Fibroblast of skin of scalp (primary cell): ENCODE measurements around the gene NOTCH1.
A peak's percentile ranks its signal among the peaks of the same experiment; 100 is the strongest.
"Not testable (repeated sequence)": the region's sequence is repeated elsewhere in the genome, so short reads cannot be mapped to it uniquely, and the experiment has no call there.

Experiments
- DNase-seq: peaks from one replicate; pipeline ENCODE4 v3.0.0-alpha.2; 2013

The NOTCH1 gene

DNA sequence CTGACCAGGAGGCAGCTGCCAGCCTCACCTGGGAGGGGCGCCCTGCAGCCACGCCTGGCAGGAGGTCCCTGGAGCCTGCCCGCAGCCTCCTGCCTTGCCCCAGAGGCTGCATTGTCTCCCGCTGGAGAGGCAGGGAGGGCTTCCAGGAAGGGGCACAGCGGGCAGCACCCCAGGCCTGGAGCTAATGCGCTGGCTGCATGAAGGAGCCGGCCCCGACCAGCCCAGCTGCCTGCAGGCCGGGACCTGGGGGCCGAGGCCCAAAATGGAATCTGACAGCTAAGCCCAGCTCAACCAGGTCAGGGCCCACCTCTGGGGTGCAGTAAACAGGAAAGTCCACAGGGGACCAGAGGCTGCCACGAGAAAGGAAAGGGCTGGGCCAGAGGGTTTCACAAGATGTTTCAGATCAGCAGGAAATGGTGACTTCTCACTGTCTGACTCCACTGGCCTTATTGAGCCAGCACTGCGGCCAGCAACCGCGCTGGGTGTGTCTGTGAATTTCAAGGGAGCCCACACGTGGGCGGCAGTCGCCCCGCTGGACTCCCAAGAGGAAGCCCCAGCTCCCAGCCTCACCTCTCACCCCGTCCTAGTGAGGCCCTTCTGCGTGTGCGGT lies 18.6 kb upstream of the NOTCH1 start:
- DNase-seq, result peak; percentile 46

DNA sequence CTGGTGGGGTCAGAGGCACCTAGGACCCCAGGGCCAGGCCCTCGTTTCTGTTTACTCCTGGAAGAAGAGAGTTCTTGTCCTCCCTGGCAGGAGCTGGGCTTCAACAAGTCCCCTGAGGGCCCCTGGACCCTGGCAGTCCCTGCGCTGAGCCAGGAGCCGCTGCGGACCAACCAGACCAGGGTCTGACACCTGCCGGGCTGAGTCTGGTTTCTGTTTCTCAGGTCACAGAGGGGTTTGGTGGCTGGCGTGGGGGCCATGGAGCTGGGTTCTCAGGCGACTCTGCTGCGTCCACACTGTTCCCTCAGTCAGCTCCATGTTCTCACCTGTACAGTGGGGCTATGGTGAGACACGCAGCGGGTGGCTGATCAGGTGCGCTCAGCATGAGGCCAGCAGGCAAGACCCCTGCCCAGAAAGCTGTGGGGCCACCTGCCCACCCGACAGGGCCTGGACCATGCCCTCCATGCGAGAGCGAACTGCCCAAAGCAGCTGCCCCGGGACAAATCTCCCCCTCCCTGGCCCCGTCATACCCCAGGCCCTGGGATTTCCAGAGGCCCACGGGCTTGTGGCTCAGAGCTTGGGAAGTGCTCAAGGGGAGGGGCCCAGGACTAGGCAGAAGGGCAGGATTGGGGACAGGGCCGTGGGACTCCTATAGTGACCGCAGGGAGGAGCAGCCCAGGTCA lies 17.9 kb upstream of the NOTCH1 start:
- DNase-seq, result no peak

DNA sequence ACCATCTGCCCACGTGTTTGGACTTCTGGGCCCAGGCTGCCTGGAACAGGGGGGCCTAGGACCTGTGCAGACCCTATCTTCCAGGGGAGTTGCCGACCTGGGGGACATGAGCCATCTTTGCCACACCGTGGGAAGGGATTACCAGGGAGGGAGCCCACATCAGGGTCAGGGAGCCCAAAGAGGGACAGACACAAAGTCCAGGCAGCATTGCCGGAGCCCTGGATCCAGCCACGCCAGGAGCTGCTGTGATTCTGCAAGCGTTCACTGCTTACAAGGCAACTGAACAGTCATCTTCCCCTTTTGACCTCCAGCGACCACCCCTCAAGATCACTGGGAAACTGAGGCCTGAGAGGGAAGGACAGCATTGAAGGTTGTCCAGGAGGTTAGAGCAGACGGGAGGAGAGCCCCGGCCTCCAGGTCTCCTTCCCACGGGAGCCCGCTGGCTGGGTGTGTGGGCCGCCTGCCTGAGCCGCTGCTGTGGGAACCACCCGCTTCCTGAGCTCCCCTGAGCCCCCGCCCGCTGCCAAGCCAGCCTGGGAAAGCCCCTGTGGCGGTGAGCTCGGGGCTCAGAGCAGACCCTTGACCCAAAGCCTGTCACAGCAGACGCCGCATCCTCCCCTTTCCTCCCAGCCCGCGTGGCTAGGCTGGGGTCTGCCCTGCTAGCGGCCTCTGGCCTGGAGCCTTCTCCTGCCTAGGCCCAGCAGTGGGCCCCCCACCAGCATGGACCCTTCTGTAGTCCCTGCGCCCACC lies 17.1 kb upstream of the NOTCH1 start:
- no peak for DNase-seq

DNA sequence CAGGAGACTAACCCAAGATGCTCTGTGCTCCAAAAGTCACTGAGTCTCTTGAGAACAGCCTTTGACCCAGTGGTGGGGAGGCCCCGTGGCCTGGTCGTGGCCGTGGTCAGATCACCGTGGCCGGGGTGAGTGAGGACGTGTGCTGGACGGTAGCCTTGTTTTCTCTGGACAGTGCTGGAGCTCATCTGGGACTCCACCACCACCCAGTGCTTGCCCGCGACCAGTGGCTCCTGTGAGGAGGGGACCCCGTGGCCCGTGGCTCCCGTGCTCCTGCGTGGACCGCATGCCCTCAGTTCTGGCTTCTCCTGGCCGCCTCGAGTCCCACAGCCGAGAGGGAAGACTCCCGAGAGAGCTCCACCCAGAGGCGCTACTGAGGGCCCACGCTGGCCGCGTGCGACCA lies 15.9 kb upstream of the NOTCH1 start:
- DNase-seq, result no peak

DNA sequence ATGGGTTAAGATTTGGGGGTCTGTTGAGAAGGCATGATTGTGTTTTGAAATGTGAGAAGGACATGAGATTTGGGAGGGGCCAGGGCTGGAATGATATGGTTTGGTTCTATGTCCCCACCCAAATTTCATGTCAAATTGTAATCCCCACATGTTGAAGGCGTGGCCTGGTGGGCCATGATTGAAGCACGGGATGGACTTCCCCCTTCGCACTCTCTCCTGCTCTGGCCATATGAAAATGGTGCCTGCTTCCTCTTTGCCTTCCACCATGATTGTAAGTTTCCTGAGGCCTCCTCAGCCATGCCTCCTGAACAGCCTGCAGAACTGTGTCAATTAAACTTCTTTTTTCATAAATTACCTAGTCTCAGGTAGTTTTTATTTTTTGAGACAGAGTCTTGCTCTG lies 14.7 kb upstream of the NOTCH1 start:
- no peak for DNase-seq

DNA sequence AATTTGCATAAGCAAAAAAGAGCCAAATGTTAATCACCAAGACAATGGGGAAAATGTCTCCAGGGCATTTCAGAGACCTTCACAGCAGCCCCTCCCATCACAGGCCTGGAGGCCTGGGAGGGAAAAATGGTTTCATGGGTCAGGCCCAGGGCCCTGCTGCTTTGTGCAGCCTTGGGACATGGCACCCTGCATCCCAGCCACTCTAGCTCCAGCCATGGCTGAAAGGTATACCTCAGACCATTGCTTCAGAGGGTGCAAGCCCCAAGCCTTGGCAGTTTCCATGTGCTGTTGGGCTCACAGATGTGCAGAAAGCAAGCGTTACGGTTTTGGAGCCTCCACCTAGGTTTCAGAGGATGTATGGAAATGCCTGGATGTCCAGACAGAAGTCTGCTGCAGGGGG lies 13.5 kb upstream of the NOTCH1 start:
- not testable (repeated sequence) for DNase-seq

DNA sequence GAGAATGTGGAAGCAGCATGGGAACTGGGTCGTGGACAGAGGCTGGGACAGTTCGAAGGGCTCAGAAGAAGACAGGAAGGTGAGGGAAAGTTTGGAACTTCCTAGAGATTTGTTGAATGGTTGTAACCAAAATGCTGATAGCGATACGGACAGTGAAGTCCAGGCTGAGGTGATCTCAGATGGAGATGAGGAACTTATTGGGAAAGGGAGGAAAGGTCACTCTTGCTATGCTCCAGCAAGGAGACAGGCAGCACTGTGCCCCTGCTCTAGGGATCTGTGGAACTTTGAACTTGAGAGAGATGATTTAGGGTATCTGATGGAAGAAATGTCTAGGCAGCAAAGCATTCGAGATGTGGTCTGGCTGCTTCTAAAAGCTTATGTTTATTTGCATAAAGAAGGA lies 13.0 kb upstream of the NOTCH1 start:
- DNase-seq, result not testable (repeated sequence)

DNA sequence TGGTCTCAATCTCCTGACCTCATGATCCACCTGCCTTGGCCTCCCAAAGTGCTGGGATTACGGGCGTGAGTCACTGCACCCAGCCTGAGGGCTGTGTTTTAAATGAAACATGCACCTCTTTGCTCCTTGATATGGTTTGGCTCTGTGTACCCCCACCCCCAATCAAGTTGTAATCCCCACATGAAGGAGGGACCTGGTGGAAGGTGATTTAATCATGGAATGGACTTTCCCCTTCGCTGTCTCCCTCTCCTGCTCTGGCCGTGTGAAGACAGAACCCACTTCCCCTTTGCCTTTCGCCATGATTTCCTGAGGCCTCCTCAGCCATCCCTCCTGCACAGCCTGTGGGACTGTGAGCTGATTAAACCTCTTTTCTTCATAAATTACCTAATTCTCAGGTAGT lies 12.5 kb upstream of the NOTCH1 start:
- no peak for DNase-seq

DNA sequence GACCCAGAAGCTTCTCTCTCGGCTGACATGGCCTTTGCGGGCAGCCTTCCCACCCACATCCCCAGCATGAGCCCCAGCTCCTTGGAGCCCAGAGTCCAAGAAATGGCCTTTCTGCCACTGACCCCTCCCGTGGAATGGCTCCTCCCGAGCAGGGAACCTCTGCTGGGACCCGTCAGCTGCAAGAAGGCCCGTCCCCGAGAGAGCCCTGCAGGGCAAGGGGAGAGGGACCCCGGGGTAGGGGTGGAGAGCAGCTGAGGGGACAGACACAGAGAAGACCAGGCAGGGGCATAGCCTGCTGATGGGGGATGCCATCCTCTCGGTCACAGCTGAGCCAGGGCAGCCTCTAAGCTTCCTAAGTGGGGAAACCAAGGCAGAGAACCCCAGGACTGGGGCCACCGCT lies 11.2 kb upstream of the NOTCH1 start:
- DNase-seq, result no peak

DNA sequence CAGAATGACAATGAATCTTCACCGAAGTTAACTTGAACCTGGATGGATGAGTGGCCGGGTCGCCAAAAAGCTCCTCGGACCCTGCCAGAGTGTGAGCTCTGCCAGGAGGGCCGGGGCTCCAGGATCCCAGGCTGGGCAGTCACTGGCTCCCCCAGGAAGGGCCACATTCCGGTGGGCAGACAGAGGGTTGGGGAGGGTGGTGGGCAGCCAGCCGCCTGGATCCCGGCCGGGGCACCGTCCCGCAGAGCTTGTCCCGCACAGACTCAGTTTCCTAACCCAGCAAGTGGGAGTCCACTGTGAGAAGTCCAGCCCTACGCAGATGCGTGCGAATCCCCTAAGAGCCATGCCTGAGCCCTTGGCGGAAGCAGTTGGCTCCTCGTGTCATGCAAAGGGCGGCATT lies 10.3 kb upstream of the NOTCH1 start:
- no peak for DNase-seq

DNA sequence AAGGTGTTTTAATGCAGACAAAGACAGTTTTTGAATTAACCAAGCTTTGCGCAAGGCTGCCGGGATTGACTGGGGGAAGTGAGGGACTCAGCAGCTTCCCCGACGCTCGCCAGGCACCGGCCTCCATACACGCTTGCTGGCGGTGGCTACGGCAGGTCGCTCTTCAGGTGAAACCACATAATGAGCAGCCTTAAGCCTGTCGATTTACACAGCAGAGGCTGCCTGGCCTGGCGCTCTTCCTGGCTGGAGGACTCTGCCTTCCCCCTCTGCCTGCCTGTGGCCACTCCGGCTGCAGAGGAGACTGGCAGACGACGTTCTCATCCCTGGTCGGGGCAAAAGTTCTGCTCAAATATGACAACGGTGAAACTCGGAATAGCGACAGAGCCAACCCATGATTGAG lies 9.0 kb upstream of the NOTCH1 start:
- DNase-seq, result no peak

DNA sequence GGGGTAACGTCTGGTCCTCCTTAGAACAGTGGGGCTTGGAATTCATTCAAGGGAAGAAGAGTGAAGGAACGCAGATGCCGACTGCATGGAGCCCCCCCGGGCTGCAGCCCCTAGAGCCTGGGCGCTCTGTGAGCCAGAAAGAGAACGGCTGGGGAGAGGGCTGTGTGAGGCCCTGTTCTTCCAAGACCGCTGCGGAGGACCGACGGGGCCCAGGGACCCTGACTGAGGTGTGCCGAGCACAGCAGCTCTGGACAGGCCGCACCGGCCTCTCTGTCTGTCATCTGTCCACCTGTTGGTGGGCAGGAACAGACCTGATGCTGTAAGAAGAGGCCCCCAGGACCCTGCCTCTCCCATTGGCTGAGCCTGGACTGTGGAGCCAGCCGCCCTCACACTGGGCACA lies 7.7 kb upstream of the NOTCH1 start:
- DNase-seq, result no peak

DNA sequence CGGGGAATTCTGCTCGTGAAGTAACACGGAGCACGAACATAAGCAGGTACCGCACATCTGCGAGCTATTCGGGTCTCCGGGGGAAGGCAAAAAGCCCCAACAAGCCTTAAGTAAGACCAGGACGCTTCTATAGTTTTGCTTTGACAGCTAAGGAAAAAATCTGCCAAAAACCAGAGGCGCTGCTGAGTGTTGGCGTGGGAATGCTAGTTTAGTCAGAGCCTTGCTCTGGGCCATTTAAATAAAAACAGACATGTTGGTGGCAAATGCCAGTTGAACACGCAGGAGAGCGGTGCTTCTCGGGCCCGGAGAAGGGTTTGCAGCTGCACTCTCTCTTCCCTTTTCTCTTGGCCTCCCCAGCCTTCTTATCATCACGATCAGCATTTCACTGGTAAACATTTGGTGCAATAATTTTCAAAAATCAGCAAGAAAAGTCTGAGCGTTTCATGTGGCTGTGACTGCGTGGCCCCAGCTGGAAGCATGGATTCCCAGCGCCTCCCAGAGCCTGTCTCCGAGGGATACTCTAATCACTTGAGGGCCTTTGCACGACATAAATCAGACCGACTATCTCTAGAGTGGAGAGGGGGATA lies 6.4 kb upstream of the NOTCH1 start:
- peak; percentile 89 for DNase-seq

DNA sequence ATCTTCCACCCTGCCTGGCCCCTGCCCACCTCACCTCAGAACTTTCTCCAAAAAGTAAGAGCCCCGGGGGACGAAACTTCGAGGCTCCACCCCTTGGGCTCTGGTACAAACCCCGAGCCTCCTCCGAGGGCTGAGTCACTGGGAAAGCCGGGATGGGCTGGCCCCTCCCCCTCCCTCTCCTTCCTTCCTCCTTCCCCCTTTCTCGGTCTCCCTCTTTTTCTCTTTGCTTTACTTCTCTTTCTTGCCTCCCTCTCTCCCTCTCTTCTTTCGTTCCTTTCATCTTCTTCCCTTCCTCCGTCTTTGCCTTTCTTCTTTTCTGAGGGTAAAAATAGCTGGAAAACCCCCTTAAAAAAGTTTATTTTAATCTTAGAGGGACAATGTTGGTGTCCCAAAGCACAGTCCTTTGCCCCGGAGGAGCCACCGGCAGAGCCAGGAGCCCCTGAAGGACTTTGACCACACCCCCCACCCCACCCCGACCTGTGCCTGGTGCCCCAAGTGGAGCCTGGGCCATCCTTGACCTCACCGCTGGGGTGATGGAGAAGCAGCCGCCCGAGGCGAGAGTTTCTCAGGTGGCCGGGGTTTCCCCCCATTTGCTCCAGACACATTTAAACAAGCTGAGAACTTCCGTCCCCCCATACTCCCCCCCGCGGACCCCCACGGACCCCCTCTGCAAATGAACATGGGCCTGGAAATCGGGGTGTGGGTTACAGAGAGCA lies 5.7 kb upstream of the NOTCH1 start:
- DNase-seq, result peak; percentile 86

DNA sequence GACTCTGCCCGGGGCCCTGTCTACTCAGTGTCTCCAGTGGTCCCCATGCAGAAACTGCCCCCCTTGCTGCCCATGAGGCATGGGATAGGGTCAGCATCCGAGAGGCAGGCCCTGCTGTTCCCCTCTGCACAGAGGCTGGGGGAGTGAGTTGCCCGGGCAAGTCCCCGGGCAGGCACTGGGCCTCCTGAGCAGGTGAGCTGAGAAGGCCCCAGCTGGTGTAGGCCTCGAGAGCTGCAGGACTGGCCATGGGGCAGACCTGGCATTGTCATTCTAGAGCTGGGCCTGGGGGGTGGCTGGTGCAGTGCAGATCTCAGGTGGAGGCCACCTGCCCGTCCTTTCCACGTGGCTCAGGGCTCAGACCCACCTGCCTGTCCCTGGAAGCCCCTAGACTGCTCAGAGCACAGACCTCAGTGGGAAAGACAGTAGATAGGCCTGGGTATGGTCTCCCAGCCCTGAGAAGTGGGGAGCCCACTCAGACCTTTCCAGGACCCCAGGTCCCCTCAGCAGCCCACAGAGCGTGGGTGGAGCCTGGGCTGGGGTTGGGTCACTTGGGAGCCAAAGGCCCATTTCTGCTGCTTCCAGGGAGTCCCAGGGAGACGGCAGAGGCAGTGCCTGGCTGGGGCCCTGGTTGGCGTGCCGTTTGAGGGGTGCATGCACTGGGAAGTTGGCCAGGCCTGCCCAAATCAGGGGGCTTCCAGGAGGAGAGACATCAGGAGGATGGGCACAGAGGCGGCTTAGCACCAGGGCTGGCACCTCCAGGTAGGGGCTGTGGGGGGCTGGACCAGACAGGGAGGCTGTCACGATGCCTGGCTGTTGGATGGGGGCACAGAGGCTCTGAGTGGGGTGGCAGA lies 4.8 kb upstream of the NOTCH1 start:
- DNase-seq, result no peak

DNA sequence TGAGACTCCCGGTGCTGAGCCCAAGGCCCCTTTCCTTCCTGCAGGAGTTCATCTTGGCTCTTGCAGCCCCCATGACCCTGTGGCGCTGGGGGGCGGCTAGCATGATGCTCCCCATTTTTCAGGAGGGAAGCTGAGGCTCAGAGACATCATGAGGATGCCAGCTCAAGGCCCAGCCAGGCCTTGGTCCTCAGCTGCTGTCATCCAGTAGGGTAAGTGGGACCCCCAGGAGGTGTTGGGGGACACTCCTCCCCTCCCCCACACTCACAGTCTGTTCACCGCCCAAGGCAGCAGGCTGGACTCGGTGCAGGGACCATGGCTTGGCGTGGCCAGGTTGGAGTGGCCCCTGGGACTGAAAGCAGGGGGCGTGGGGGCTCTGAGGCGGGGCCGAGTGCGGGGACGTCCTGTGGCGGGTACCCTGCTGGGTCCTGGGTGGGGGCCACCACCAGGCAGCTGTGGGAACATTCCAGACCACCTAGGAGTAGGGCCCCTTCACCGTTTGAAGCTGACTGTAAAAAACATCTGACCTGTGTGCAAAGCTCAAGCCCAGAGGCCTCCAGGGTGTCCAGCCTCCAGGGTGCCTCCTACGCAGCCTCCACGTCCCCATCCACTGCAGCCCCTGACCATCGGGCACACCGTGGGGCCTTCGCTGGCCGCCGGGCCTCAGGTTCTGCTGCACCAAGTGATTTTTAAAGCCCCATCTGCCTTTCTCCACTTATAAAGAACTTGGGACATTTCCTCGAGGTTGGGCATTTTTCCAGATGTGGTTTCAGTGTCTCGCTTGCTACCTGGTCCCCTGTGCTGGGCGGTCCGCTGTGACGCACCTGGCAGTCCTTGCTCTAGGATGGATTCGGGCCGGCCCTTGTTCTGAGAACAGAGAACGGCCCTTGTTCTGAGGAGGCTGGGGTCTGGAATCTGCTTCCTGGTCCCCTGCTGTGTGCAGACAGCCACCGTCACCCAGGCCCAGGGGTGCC lies 3.4 kb upstream of the NOTCH1 start:
- DNase-seq, result no peak

DNA sequence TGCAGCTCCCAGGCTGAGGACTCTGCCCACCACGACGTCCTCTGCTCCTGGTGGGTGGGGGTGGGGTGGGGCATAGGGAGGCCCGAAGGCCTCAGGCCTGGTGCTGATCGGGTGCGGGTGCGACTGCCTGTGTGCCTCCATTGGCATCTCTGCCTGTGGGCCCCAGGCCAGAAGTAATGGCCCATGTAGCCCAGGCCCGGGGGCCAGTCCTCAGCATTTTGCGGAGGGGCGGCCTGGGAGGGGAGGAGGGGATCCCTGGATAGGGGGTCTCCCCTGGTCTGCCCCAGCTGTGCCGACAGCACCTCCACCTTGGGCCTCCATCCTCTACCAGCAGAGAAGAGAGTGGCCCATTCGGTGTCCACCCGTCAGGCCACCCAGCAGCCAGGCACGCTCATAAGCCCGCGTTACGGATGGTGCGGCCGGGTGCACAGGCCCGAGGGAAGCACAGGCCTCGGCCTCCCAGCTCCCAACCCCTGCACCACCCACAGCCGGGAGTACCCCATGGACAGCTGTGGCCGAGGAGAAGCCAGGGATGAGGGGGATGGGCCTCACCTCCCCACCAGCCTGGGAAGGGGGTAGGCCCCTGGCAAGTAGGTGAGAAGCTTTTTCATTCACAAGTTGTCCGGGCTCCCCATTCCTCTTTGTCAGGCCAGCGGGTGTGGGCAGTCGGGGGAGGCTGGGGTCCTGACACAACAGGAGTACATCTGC lies 1.8 kb upstream of the NOTCH1 start:
- no peak for DNase-seq

DNA sequence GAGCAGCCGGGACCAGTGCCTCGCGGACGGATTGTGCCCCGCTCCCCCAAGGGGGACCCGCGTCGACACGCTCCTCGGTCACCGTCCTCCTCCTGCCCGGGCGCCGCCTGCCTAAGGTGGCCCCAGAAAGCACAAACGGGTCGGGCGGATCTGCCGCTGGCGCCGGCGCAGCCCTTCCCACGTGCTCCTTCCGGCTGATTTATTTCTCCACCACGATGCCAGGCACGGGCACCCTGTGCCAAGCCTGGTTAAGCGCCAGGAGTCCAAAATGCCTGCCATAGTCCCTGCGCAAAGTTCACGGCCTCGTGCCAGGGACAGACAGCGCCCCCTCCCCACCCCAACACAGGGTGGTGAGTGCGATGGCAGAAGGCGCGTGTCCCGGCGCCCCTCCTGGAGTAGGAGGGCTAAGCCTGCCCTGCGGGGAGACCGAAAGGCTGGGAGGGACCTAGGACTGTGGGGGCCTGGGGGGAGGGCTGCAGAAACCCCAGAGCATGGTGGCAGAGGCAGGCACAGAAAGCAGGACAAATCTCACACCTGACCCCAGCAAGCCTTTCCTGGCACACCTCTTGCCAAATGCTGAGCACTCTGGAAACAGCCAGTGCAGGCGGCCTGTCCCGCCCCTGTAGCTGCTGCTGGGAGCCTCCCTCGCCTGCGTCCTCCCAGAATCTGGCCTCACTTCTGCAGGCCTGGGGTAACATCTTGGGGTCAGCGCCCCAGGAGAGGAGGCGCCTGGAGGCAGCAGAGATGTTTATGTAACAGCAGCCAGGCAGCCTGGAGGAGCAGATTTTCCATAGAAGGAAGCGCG lies 1.1 kb upstream of the NOTCH1 start:
- DNase-seq, result peak; percentile 67

DNA sequence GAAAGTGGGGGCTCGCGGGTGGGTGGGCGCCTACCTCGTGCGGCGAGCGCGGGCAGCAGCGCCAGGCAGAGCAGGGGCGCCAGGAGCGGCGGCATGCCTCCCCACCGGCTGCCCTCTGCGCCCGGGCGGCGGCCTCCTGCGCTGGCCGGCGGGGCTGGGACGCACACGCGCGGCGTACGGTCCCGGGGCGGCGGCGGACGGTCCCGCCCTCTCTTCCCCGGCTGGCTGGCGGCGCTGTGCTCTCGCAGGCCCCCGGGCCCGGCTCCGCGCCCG lies 220 bp downstream of the NOTCH1 start:
- no peak for DNase-seq
